Measurements from ENCODE around the gene NXPE3.

DNA sequence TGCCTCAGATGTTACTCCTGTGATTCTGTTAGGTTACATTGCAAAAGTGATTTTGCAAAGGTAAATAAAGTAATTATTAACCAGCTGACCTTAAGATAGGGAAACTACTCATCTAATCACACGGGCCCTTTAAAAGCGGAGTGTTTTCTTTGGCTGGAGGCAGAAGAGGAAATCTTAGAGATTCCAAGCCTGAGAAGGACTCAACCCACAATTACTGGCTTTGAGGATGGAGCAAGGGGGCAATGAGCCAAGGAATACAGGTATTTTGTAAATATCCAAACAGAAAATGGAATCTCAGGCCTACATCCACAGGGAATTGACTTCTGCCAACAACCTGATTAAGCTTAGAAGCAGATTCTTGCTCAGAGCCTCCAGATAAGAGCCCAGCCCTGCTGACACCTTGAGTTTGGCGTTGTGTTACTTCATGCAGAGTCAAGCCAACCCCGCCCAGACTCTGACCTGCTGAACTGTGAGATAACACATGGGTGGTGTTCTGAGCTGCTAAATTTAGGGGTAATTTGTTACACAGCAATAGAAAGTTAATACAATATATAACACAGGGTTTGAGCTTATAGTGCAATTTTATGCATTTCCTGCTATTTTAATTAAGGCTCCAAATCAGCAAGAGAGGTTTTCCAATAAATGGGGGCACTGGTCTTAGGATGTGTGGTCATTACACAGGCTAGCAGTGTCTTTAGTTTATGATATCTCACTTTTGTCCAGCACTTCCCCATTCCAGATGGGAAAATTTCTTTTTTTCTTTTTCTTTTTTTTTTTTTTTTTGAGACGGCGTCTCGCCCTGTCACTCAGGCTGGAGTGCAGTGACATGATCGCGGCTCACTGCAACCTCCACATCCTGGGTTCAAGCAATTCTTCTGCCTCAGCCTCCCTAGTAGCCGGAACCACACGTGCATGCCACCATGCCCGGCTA is 89.8 kb downstream of the NXPE3 start:
- TF ChIP-seq EZH2 (IDR thresholded peaks at IDR 0.05), result no peak
- TF ChIP-seq, protein P1, sequence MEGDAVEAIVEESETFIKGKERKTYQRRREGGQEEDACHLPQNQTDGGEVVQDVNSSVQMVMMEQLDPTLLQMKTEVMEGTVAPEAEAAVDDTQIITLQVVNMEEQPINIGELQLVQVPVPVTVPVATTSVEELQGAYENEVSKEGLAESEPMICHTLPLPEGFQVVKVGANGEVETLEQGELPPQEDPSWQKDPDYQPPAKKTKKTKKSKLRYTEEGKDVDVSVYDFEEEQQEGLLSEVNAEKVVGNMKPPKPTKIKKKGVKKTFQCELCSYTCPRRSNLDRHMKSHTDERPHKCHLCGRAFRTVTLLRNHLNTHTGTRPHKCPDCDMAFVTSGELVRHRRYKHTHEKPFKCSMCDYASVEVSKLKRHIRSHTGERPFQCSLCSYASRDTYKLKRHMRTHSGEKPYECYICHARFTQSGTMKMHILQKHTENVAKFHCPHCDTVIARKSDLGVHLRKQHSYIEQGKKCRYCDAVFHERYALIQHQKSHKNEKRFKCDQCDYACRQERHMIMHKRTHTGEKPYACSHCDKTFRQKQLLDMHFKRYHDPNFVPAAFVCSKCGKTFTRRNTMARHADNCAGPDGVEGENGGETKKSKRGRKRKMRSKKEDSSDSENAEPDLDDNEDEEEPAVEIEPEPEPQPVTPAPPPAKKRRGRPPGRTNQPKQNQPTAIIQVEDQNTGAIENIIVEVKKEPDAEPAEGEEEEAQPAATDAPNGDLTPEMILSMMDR (IDR thresholded peaks at IDR 0.05), result no peak

All from neural progenitor cell (in vitro differentiated cells).